GM20000 (cell line): ENCODE measurements around the gene ZNF235.
"Not testable (repeated sequence)": the region's sequence is repeated elsewhere in the genome, so short reads cannot be mapped to it uniquely, and the experiment has no call there.

ENCODE experiments used
- DNase-seq: peaks from one replicate; pipeline ENCODE4 v3.0.0; 2012; ENCODE audit warnings: low spot score
- TF ChIP-seq, protein P1 (sequence below): IDR thresholded peaks from 2 replicates; pipeline ENCODE4 v1.5.1; 2012; ENCODE audit warnings: mild to moderate bottlenecking, control low read depth; ENCODE audit errors: extremely low read depth, missing control alignments

Gene ZNF235

DNA sequence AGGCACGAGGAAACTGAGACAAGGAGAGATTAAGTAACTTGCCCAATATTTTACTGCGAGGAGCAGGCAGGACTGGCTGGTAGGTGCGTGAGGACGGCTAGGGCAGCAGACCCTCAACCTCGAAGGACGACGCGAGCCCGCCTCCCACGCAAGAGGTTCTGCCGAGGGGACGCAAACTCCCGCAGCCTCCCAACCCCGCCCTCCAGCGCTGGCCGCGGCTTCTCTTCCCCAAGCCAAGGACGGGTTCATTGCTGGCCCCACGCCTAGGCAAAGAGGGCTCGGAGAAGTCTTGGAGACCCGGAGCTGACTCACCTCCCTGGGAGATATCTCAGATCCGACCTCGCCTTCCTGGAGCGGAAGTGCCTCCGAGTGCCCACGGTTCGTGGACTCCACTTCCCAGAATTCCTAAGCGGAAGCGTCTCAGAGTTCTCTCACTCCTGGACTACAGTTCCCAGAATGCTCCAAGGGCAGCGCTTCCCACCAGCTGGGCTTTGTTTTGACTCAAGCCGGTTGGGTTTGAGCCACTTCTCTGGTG, at the start of gene ZNF235:
Gene ZNF235 (minus strand): TSS at position 367 of the 535 bp plus-strand sequence. CDS start 1,621 bp downstream, outside the sequence.
- TF ChIP-seq, protein P1, sequence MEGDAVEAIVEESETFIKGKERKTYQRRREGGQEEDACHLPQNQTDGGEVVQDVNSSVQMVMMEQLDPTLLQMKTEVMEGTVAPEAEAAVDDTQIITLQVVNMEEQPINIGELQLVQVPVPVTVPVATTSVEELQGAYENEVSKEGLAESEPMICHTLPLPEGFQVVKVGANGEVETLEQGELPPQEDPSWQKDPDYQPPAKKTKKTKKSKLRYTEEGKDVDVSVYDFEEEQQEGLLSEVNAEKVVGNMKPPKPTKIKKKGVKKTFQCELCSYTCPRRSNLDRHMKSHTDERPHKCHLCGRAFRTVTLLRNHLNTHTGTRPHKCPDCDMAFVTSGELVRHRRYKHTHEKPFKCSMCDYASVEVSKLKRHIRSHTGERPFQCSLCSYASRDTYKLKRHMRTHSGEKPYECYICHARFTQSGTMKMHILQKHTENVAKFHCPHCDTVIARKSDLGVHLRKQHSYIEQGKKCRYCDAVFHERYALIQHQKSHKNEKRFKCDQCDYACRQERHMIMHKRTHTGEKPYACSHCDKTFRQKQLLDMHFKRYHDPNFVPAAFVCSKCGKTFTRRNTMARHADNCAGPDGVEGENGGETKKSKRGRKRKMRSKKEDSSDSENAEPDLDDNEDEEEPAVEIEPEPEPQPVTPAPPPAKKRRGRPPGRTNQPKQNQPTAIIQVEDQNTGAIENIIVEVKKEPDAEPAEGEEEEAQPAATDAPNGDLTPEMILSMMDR, result no peak
- peak; percentile 86 for DNase-seq

DNA sequence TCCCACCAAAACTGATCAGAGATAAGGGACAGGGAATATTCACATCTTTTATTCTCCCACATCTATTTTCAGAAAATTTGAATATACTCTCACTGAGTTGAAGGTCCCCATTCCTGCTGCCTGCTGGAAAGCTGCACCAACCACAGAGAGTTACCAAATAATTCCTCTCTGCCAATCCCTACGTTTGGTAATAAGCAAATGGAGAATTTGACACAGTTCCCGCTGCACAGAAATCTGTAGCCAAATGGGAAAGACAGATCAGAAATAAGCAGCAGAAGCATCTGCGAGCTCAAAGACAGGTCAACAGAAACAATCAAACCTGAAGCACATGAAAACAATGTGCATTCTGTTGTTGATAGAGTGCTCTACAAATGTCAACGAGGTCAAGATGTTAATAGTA, 41.7 kb upstream of the ZNF235 start:
- TF ChIP-seq, protein P1, result no peak
- DNase-seq, result no peak

DNA sequence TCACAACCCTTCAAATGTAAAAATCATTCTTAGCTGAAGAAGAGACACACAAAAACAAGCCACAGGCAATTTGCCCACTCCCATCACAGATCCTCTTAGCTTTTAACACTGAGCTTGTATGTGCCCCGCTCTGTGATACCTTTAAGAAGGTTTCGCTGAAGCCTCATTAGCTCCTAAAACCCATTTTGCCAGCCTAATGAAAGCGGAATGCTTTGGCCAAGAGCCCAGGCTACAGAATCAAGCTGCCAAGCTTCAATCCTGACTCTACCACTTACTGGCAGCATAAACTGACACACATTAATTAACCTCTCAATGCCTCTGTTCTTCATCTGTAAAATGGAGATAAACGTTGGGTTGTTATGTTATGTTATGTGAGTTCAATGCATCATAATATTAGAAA, 41.1 kb upstream of the ZNF235 start:
- TF ChIP-seq, protein P1, result no peak
- DNase-seq, result no peak

DNA sequence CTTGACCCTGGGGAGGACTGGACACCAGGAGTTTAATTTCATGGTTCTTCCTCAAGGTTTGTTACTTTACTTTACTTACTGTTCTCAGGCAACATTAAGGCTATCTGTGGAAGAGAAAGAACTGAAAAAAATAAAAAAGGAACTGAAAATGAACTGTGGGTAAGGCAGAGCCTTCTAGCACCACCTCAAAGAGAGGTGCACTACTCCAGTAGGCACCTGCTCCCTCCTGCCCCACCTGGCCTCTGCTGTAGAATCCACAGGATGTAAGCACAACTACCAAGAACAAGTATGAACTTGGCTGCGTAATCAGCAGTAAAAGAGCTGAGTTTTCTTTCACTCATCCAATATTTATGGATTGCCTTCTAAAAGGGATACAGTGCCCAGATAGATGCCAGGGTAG, 39.4 kb upstream of the ZNF235 start:
- TF ChIP-seq, protein P1, result no peak
- DNase-seq, result no peak

DNA sequence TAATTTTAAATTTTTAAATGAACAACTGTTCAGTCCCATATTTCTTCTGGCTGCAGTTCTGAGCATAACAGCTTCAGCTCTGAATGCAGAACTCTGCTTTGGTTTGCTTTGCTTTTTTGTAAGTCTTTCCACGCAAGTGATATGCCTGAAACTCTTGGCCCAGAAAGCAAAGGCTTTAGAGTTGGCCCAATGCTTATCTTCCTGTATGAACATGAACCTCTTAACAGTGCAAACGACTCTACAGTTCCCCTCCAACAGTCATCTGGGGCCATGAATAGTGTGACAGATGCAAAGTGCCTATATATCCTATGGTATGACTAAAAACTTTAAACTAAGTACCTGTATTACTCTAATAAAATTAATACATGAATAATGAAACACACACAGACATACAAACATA, 37.0 kb upstream of the ZNF235 start:
- DNase-seq, result no peak
- TF ChIP-seq, protein P1, result no peak

DNA sequence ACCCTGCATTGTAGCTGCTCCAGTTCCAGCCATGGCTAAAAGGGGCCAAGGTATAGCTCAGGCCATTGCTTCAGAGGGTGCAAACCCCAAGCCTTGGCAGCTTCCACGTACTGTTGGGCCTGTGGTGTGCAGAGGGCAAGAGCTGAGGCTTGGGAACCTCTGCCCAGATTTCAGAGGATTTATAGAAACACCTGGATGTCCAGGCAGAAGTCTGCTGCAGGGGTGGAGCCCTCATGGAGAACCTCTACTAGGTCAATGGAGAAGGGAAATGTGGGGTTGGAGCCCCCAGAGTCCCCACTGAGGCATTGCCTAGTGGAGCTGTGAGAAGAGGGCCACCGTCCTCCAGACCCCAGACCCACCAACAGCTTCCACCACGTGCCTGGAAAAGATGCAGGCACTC, 29.8 kb upstream of the ZNF235 start:
- DNase-seq, result not testable (repeated sequence)

DNA sequence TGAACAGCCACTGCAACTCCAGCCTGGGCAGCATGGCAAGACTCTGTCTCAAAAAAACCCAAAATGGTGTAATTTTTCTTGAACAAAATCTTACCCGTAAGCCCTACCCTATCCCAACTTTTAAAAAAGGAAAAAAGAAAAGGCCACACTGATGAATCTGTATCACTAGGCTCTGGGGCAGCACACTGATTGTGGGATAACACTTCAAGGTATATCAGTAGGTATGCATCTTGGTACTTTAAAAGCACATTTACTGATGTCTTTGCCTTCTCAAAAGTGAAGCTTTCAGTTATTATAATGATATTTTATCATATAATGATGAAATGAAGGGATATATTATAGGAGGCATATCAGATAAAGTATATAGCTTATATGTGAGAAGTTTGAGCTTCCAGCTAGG, 27.3 kb upstream of the ZNF235 start:
- DNase-seq, result no peak
- TF ChIP-seq, protein P1, result no peak

DNA sequence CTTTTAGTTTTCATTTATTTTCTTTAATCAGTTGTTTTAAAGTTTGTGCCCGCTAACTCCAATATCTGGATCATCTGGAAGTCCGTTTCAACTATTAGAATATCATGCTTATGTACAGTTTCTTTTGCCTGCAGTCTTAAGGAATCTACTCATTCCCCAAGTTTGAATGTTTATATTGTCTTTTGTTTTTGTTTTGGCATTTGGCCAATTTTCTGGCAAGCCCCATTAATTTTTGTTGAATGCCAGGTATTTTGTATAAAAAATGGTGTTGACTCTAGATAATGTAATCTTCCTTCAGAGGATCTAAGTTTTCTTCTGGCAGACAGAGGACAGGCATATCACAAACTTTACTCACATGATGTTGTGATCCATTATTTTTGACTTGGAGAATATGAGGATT, 11.1 kb upstream of the ZNF235 start:
- TF ChIP-seq, protein P1, result no peak
- DNase-seq, result no peak
